ENCODE measurements around the gene KCNH2.
A peak's percentile ranks its signal among the peaks of the same experiment; 100 is the strongest.

KCNH2 gene

GRCh38 chr7:150986556-150986955 lies 8.4 kb upstream of the KCNH2 start:
- no peak for TF ChIP-seq CTCF (IDR thresholded peaks at IDR 0.05; ENCODE audit: low read depth, low read length)
- DNase-seq (ENCODE audit: extremely low read depth, low read depth), result no peak

- TF ChIP-seq CTCF (IDR thresholded peaks at IDR 0.05; ENCODE audit: low read depth, low read length), result peak; percentile 76
- DNase-seq (ENCODE audit: extremely low read depth, low read depth), result no peak
These were observed 8.0 kb upstream of the KCNH2 start for GRCh38 chr7:150986099-150986512.

- TF ChIP-seq CTCF (IDR thresholded peaks at IDR 0.05; ENCODE audit: low read depth, low read length), result no peak
- no peak for DNase-seq (ENCODE audit: extremely low read depth, low read depth)
These were observed 5.8 kb upstream of the KCNH2 start for GRCh38 chr7:150983893-150984368.

GRCh38 chr7:150982351-150982750 lies 4.2 kb upstream of the KCNH2 start:
- no peak for TF ChIP-seq CTCF (IDR thresholded peaks at IDR 0.05; ENCODE audit: low read depth, low read length)
- no peak for DNase-seq (ENCODE audit: extremely low read depth, low read depth)

- no peak for DNase-seq (ENCODE audit: extremely low read depth, low read depth)
- TF ChIP-seq CTCF (IDR thresholded peaks at IDR 0.05; ENCODE audit: low read depth, low read length), result no peak
These were observed 3.5 kb upstream of the KCNH2 start for GRCh38 chr7:150981644-150982043.

- no peak for DNase-seq (ENCODE audit: extremely low read depth, low read depth)
- TF ChIP-seq CTCF (IDR thresholded peaks at IDR 0.05; ENCODE audit: low read depth, low read length), result no peak
These were observed 2.5 kb upstream of the KCNH2 start for GRCh38 chr7:150980663-150981062.

- no peak for TF ChIP-seq CTCF (IDR thresholded peaks at IDR 0.05; ENCODE audit: low read depth, low read length)
- DNase-seq (ENCODE audit: extremely low read depth, low read depth), result no peak
These were observed 1.7 kb upstream of the KCNH2 start for GRCh38 chr7:150979713-150980390.

Measured in AG09319 (cell line).